Measurements from ENCODE around the gene TMIE. TPM values are rescaled to one million over a fixed set of nuclear protein-coding genes. Genes with fewer than 3 reads are reported as not detected.

Gene TMIE
- total and polyA plus RNA-seq, 2 of the 8 experiments (the other 6 are each of a cell fraction or from before 2014, with no cell fraction given), result 0.45 to 0.67 TPM

DNA sequence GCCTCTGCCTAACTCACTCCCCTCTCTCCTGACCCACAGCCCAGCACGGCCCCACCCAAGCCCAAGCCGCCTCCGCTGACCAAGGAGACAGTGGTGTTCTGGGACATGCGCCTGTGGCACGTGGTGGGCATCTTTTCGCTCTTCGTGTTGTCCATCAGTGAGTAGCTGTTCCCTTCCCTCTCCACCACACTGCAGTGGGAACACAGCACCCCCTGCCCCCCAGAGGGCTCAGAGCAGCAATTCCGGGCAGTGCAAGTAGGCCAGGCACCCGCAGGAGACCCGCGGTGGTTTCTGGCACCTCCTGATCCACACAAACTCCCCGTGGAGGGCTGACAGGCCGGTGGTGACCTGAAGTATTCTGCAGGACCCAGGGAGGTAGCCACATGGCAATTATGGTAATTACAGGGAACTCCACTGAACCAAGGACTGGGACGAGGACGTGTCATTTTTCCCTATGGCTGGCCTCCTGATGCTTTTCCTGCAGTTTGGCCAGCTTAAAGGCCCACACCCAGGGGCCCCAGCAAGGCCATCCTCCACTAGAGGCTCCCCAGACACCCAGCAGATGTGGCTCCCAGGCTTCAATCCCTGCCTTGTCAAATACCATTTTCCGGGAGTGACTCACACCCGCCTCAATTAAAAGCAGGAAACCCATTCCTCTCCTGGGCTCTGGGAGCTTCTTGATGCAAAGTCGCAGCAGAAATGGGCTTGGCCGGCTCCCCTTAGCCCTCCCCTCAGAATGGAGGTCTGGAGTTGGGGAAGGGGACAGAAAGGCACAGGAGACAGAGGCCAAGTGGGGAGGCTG is 4.8 kb downstream of the TMIE start:
- no peak overlapping the region for H3K56ac ChIP-seq (replicated peaks; ENCODE audit: insufficient read length, low read depth, low read length)
- H3K27me3 ChIP-seq (replicated peaks in 1 of 4; ENCODE audit: control insufficient read depth in 3 of 4, extremely low read depth in 1 of 4, insufficient read depth in 3 of 4, low read length in 3 of 4), result peaks cover 2 to 17% (median 13%) of the 10 kb centered on the region in 4 experiments; a peak in 6 of 7 replicates
- peak overlapping the region; percentile 57; the same call in 1 of the 2 replicates for H4K8ac ChIP-seq (ENCODE audit: extremely low read depth, insufficient read depth, low read length)
- H3K4me3 ChIP-seq (ENCODE audit: extremely low read depth in 1 of 4, insufficient read depth in 2 of 4, low read depth in 3 of 4, low read length in 4 of 4), result no peak overlapping the region
- no peak overlapping the region for H2BK15ac ChIP-seq (ENCODE audit: low read length)
- no peaks in the 10 kb centered on the region; the same call in 1 of the 2 replicates for H3K23me2 ChIP-seq (ENCODE audit: low read depth, low read length)
- no peak overlapping the region for H3K27ac ChIP-seq (ENCODE audit: low read depth, low read length)
- no peaks in the 10 kb centered on the region for H3K79me1 ChIP-seq (ENCODE audit: low read depth, low read length)
- H3K9ac ChIP-seq (replicated peaks in 1 of 4; ENCODE audit: extremely low read depth in 1 of 4, low read depth in 3 of 4, low read length in 3 of 4), result no peak overlapping the region
- no peak overlapping the region for H3K4ac ChIP-seq (replicated peaks; ENCODE audit: insufficient read length, low read depth, low read length)
- H4K20me1 ChIP-seq (replicated peaks in 1 of 2; ENCODE audit: control insufficient read depth in 1 of 2, insufficient read depth in 2 of 2, low read length in 2 of 2), result peaks cover 2 to 4% of the 10 kb centered on the region in 2 experiments
- H2BK20ac ChIP-seq (ENCODE audit: low read length), result no peak overlapping the region
- H3K4me1 ChIP-seq (replicated peaks in 1 of 4; ENCODE audit: control insufficient read depth in 3 of 4, insufficient read depth in 4 of 4, low read length in 3 of 4), result peaks cover 0 to 9% (median under 1%) of the 10 kb centered on the region in 4 experiments; a peak in 2 of 7 replicates
- H2BK12ac ChIP-seq (ENCODE audit: low read depth, low read length), result peak overlapping the region; percentile 19; the same call in 1 of the 2 replicates
- H2AFZ ChIP-seq (ENCODE audit: low read length), result no peak overlapping the region
- 85% methylated on average over 19 of the region's 19 CpGs; no CpG with 5 or more reads in 1 of the 2 experiments for WGBS, 2 experiments (ENCODE audit: extremely low coverage in 1 of 2, insufficient coverage in 1 of 2, insufficient read length in 1 of 2, insufficient replicate concordance in 2 of 2, low coverage in 1 of 2, low lambda C conversion rate in 2 of 2, missing lambda C conversion rate in 1 of 2)
- no peak overlapping the region for H3K4me2 ChIP-seq (ENCODE audit: insufficient read depth in 1 of 2, low read depth in 2 of 2, low read length in 2 of 2)
- no peak overlapping the region for H4K91ac ChIP-seq (replicated peaks; ENCODE audit: insufficient read length, low read length)
- H3K18ac ChIP-seq (ENCODE audit: extremely low read depth, low read length), result no peak overlapping the region
- H3K9me3 ChIP-seq (ENCODE audit: insufficient read depth in 2 of 2, low read depth in 1 of 2, low read length in 1 of 2), result no peaks in the 10 kb centered on the region
- no peaks in the 10 kb centered on the region for H3K79me2 ChIP-seq (ENCODE audit: control insufficient read depth in 1 of 2, insufficient read depth in 2 of 2, low read length in 2 of 2)
- H4K5ac ChIP-seq (ENCODE audit: insufficient read length, low read depth, low read length), result no peak overlapping the region
- FAIRE-seq (no peak), DNase-seq (ENCODE audit: low read depth in 1 of 2, low spot score in 2 of 2) (no peak)
- H2AK5ac ChIP-seq (ENCODE audit: low read depth, low read length), result no peak overlapping the region
- H3K36me3 ChIP-seq (ENCODE audit: control insufficient read depth in 2 of 4, insufficient read depth in 4 of 4, low read length in 3 of 4), result no peaks in the 10 kb centered on the region
- POLR2A ChIA-PET (ENCODE audit: partially characterized antibody), result interaction anchor here (0.6 kb wide), 2 partner anchors 143 to 210 kb away, joined by 3 read pairs; no protein-coding TSS in a partner anchor
- CTCF ChIA-PET (ENCODE audit: partially characterized antibody), result interaction anchor here (0.6 to 6.5 kb wide), 27 partner anchors 8 to 623 kb away, joined by 3 to 91 read pairs (median 4); partner anchors contain the start of genes ALS2CL, PRSS50, PTH1R and RTP3
- H2BK120ac ChIP-seq (replicated peaks; ENCODE audit: low read depth, low read length), result no peak overlapping the region
- no peak overlapping the region for H3K14ac ChIP-seq (ENCODE audit: insufficient read length)
- 0 out of 2 replicates have a peak overlapping the region, but pooled peaks have one; percentile 15 for H2BK5ac ChIP-seq (ENCODE audit: low read depth, low read length)
- no peak overlapping the region for H3K23ac ChIP-seq (ENCODE audit: insufficient read length)
- TF ChIP-seq GTF2F1 (IDR thresholded peaks at IDR 0.05; ENCODE audit: borderline replicate concordance, low read depth, low read length), result no peak
- TF ChIP-seq, protein P1, sequence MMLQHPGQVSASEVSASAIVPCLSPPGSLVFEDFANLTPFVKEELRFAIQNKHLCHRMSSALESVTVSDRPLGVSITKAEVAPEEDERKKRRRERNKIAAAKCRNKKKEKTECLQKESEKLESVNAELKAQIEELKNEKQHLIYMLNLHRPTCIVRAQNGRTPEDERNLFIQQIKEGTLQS (IDR thresholded peaks at IDR 0.05; ENCODE audit: insufficient read depth, low read depth, low read length), result no peak
- TF ChIP-seq KDM1A (IDR thresholded peaks at IDR 0.05; ENCODE audit: borderline replicate concordance, low read length), result no peak
- no peak for TF ChIP-seq CEBPB (IDR thresholded peaks at IDR 0.05; ENCODE audit: low read depth, low read length)
- TF ChIP-seq TBP (IDR thresholded peaks at IDR 0.05; ENCODE audit: low read depth, low read length), result no peak
- TF ChIP-seq RXRA (IDR thresholded peaks at IDR 0.05; ENCODE audit: insufficient read depth, low read depth, low read length), result no peak
- TF ChIP-seq GABPA (IDR thresholded peaks at IDR 0.05; ENCODE audit: borderline replicate concordance, insufficient read depth, low read length), result no peak
- TF ChIP-seq RBBP5 (IDR thresholded peaks at IDR 0.05; ENCODE audit: borderline replicate concordance, low read depth, low read length), result no peak
- TF ChIP-seq, protein P2, sequence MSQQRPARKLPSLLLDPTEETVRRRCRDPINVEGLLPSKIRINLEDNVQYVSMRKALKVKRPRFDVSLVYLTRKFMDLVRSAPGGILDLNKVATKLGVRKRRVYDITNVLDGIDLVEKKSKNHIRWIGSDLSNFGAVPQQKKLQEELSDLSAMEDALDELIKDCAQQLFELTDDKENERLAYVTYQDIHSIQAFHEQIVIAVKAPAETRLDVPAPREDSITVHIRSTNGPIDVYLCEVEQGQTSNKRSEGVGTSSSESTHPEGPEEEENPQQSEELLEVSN (IDR thresholded peaks at IDR 0.05), result no peak
- TF ChIP-seq CBX5 (IDR thresholded peaks at IDR 0.05; ENCODE audit: low read depth, low read length), result no peak
